Left cardiac atrium (tissue), 4 donors: ENCODE data around the gene EN1. TPM values are rescaled to one million over a fixed set of nuclear protein-coding genes. Genes with fewer than 3 reads are reported as not detected.

Source experiments
- ATAC-seq, 2 donors: fragments of 200-7000 bp; cut with Tn5 transposase; one replicate each; pipeline ENCODE4 v1.9.1; 2020; ENCODE audit warnings: mild to moderate bottlenecking in 2 of 2, moderate library complexity in 2 of 2
- DNase-seq: peaks from one replicate; pipeline ENCODE4 v3.0.0-alpha.2; 2020
- intact Hi-C, 2 donors: fragments of 100-400 bp; cut with DNase I; formaldehyde crosslinking; loops; one replicate each; pipeline versions ENCODE4 v1.14.1 to v1.15.1; 2022 to 2023
- total RNA-seq, 2 donors: library from RNA; stranded (reverse); fragmentation: NEBNext Ultra II Directional; extraction: Animal tissue kit (Norgen Biotek cat#: 25700); gene quantifications; one replicate each; pipeline ENCODE4 v1.2.1, GENCODE V29; 2021
- donor health status: DM: no; HTN: yes; CAD: no.
- donor health status: DM: no; HTN: yes; CAD: no; lungs with severe emphysema.
- donor health status: DM: yes; HTN: yes; CAD: no.
- donor health status: Dilated cardiomyopathy.

Gene EN1
- total RNA-seq, 2 donors from 2014 or later: not detected

- DNase-seq (no peak), ATAC-seq (no peak)
- intact Hi-C loops: loop anchor here (5.0 to 10.0 kb wide), 5 partner anchors 313 to 811 kb away; no protein-coding TSS in a partner anchor
Measured at GRCh38 chr2:118857677-118858484, 10.4 kb upstream of the EN1 start.

- no peak for DNase-seq
- intact Hi-C loops: loop anchor here (5.0 to 10.0 kb wide), 5 partner anchors 312 to 810 kb away; no protein-coding TSS in a partner anchor
- ATAC-seq: no peak
Measured at GRCh38 chr2:118856978-118857676, 9.7 kb upstream of the EN1 start.

GRCh38 chr2:118856330-118856977 lies 9.0 kb upstream of the EN1 start:
- no peak for ATAC-seq

GRCh38 chr2:118855451-118856279 lies 8.2 kb upstream of the EN1 start:
- intact Hi-C loops: loop anchor here (5.0 to 10.0 kb wide), 5 partner anchors 311 to 808 kb away; no protein-coding TSS in a partner anchor
- DNase-seq (peak; percentile 82), ATAC-seq (peak; percentile 91 to 92)

More at GRCh38 chr2:118856330-118856977, 9.0 kb upstream of the EN1 start:
- intact Hi-C loops: loop anchor here (5.0 to 10.0 kb wide), 5 partner anchors 312 to 809 kb away; no protein-coding TSS in a partner anchor
- no peak for DNase-seq

- intact Hi-C loops: loop anchor here (5.0 to 10.0 kb wide), 5 partner anchors 310 to 807 kb away; no protein-coding TSS in a partner anchor
- ATAC-seq: no peak
- no peak for DNase-seq
Measured at GRCh38 chr2:118854507-118855345, 7.3 kb upstream of the EN1 start.

GRCh38 chr2:118853651-118854291 lies 6.3 kb upstream of the EN1 start:
- ATAC-seq: no peak
- intact Hi-C loops: loop anchor here in 1 of 2 donors (10.0 kb wide), 2 partner anchors 309 to 629 kb away; no protein-coding TSS in a partner anchor
- no peak for DNase-seq

- no peak for ATAC-seq
- no peak for DNase-seq
- intact Hi-C loops: loop anchor here in 1 of 2 donors (10.0 kb wide), 2 partner anchors 308 to 628 kb away; no protein-coding TSS in a partner anchor
Measured at GRCh38 chr2:118853129-118853640, 5.7 kb upstream of the EN1 start.

- DNase-seq (no peak), ATAC-seq (no peak)
- intact Hi-C loops: loop anchor here in 1 of 2 donors (10.0 kb wide), 2 partner anchors 308 to 628 kb away; no protein-coding TSS in a partner anchor
Measured at GRCh38 chr2:118852605-118853128, 5.2 kb upstream of the EN1 start.

GRCh38 chr2:118851650-118852049 lies 4.2 kb upstream of the EN1 start:
- DNase-seq (no peak), ATAC-seq (no peak)
- intact Hi-C loops: loop anchor here in 1 of 2 donors (10.0 kb wide), 2 partner anchors 307 to 627 kb away; no protein-coding TSS in a partner anchor

GRCh38 chr2:118850901-118851415 lies 3.5 kb upstream of the EN1 start:
- ATAC-seq (no peak), DNase-seq (no peak)
- intact Hi-C loops: loop anchor here in 1 of 2 donors (10.0 kb wide), 2 partner anchors 306 to 626 kb away; no protein-coding TSS in a partner anchor

- intact Hi-C loops: loop anchor here in 1 of 2 donors (10.0 kb wide), 2 partner anchors 306 to 626 kb away; no protein-coding TSS in a partner anchor
- DNase-seq: no peak
- no peak for ATAC-seq
Measured at GRCh38 chr2:118850168-118850900, 2.9 kb upstream of the EN1 start.

GRCh38 chr2:118849226-118850167 lies 2.0 kb upstream of the EN1 start:
- intact Hi-C loops: loop anchor here in 1 of 2 donors (10.0 kb wide), 2 partner anchors 305 to 625 kb away; no protein-coding TSS in a partner anchor
- ATAC-seq (no peak), DNase-seq (no peak)

- DNase-seq (no peak), ATAC-seq (no peak)
- intact Hi-C loops: no loop called here
Measured at GRCh38 chr2:118848381-118849225, 1.2 kb upstream of the EN1 start.
